ENCODE data around the gene AUH.

AUH gene

DNA sequence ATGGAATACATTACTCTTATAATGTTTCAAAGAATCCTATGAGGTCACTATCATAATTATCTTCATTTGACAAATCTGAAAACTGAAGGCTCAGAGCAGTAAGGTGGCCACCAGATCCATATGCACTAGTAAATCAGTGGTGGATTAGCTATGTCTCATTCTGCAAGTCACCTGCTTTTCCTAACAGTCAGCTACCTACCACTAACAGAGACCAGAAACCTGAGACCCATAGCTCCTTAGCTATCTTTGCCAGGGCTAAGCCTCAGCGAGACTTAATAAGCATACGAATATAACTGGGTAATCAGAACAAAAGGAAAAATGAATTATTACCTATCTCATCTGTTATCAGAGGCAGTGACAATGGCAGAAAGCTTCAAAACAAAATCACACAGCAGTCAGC is 118.7 kb downstream of the AUH start:
- no peak for DNase-seq

DNA sequence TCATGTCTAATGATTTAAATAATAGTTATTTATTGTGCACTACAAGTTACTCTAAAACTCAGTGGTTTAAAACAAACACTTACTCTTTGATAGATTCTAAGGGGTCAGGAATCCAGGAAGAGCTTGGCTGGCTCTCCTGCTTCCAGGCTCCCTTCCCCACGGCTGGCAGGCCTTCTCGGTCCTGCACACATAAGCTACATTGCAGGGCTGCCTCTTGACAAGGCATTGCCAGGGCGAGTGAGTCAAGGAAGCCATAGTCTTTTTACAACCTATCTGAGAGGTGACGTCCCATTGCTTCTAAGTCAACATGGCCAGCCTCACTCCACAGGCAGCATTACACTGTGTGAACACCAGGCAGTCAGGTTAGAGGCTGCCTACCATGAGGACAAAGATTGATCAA is 119.8 kb downstream of the AUH start:
- DNase-seq: no peak

DNA sequence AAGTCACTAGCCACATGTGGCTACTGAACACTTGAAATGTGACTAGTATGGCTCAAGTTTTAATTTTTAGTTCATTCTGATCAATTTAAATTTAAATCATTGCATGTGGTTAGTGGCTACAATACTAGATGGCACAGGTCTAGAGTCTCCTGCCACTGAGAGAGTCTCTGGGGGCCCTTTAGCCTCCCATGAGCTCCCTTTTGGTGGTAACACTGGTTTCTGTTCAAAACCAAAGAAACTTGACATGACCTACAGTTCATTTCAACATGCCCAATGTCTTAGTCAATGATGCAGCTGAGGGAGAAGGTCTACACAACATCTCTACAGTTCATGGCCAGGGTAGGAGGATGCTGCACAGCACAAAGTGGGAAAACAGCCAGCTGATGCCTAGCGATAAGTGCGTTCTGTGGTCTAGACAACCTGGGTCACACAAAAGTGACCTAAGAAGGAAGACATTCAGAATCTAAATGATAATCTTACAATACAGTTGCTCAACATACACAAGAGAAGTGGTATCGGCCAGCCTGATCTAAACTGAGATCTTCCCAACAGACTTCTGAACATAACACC is 121.0 kb downstream of the AUH start:
- no peak for DNase-seq

DNA sequence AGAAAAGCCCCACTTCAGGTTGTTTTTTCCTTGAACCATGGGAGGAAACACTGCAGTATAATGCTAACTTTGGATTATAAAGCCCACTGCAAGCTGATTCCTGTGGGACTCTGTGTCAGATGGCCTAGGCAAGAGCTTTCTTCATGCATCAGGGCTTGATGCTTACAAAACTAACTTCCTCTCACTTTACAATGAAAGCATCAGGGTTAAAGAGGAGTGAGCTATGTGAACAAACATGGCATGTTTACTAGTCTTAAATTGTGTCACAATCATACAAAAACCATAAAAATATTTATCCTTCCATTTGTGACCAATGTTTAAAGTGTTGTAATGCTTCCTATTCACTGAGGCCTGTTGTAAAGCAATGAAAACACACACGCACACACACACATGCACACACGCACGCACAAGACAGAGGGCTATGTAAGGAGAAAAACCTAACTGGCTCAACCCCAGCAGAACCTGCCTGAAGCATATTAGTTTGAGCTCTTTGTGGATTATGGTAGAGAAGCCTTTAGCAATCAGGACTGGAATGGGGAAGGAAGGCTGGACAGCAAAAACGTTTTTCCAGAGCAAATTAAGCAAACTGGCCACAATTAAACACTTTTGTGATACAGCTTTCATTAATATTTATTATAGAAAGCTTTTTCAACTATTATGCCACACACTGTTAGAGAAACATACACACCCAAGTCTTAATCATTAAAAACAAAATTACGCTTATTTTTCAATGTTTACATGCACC is 122.2 kb downstream of the AUH start:
- no peak for DNase-seq

DNA sequence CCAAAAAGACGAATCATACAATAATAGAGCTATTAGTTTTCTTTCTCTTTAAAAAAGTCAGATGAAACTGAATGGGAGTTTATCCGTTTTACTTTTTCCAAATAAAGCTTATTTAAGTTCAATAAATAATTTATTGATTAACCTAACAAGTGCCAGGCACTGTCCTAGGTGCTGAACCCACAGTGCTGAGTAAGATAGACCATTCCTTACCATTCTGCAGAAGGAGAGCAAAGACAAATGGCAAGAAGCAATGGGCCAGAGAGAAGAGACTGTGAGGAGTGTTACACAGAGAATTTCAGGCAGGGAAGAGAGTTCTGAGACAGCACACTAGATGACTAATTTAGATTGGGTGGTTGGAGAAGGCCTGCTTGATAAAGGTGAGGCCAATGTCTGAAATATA is 127.2 kb downstream of the AUH start:
- DNase-seq: no peak

DNA sequence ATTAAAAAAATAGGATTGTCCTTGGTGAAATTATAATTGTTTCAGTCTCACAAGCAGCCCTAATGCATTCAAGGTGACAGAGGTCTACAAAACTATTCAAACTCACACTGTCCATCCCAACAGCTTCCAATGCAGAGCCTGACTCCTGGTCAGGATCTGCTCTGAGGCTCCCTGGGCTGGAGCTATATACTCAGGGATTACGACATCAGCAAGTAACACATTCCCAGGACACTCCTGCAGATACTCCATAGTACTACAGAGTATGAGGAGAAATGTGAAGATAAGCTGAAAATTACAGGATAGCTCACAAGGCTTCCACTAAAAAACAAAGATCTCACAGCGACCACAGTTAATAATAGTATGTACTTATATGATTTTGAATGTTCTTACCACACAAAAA is 130.1 kb downstream of the AUH start:
- no peak for DNase-seq

DNA sequence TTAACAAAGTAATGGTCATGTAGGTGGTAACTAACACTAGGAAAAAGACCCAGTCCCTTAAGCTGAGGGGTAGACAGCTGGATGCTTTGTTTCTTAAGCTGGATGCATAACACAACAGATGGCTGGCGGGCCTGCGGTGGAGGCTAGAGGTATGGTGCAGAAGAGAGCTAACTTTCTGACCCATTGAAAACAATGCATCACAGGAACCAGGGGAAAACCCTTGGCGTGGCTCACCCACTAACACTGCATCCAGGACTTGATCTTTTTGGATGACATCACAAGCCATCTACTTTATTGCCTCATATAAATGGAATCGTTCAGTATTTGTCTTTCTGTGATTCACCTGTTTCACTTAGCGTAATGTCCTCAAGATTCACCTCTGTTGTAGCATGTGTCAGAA is 138.7 kb downstream of the AUH start:
- DNase-seq: no peak

DNA sequence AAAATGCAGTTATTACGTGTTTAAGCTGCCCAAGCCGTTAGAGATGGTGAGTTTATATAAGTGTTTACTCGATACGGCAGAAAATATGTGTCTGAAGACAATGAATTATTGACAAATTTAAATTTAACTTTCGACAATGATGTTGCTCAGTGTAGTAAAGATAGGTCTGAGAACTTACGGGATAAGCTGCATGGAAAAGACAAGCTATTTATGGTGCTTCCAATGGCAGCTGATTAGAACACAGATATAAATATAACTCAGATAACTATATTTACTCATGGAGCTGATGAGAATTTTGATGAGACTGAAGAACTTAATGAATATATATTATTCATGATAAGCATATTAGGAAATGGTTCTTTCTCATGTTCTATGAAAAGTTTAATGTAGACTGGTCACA is 139.3 kb downstream of the AUH start:
- DNase-seq: no peak

DNA sequence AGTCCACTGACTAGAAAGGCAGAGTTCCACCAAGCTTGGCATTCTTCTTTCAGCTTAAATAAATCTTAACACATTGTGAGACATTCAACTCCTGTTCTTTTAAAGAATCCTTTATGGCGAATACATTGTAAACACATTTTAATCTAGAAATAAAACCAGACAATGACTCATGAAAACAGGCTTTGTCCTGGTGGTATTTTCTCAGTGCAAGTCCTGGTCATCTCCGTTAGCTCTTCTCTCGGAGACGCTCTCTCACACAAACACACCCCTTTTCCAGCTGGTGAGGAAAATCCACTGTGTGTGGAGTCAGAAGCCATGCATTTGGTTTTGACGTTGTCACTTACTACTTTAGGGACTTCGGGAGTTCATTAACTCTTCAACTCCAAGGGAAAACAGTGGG is 140.4 kb downstream of the AUH start:
- DNase-seq: no peak

DNA sequence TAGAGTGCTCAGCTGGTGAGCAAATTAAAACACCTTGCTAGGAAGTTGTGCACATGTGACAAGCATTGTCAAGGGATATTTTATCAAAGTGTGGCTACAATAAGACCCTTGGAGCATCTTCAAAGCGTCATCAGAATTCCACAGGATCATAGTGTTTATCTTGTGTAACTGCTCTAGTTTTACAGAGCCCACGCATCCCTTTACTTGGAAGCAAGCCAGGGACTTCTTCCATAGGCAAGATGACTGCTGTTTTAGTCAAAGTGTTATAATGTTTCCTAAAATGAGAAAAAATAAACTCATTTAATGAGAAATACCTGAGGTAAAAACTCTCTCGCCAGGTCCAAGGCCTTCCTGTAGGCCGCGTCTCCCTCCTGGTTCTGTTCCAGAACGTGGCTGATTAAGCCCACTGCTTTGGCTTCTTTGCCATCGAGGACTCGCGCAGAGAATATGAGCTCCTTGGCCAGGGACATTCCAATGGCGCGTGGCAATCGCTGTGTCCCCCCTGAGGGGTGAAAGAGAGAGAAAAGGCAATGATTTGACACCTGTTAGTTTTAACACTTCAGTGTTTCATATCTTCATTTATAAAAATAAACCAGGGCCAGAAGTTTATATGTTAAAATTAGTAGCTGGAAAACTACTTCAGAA is 141.1 kb downstream of the AUH start:
- no peak for DNase-seq

DNA sequence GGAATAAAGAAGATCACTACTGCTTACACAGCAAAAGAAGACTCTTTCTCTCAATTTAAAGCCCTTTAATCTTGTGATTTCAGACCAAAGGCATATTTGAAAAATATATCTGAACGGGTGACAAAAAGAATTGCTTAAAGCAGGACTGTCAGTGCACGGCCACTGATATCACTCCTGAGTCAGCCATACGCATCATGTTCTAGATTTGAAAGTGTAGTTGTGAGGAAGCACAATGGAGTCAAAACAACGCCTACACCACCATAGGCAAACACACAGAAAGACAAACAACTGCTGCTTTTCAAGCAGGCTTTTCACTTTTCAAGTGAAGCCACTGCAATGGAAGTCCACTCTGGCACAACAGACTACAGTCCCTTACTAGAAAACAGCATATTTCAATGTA is 141.7 kb downstream of the AUH start:
- DNase-seq: no peak

DNA sequence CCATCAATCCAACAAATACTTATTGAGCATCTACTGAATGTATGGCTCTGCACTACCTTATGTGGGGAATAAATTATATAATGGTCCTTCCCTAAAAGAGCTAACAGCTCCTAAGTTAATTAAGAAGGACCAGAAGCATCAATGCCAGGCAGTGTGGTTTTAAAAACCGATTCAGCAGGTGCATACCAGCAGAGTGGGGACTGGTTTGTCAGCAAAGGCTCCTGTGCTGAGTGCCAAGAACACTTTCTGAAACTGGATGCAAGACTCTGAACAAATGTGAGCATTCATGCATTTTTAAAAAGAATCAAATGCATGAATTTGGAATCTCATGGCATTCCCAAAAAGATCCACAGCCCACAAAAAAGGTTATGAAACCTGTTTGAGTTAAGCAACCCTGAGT is 142.2 kb downstream of the AUH start:
- no peak for DNase-seq

DNA sequence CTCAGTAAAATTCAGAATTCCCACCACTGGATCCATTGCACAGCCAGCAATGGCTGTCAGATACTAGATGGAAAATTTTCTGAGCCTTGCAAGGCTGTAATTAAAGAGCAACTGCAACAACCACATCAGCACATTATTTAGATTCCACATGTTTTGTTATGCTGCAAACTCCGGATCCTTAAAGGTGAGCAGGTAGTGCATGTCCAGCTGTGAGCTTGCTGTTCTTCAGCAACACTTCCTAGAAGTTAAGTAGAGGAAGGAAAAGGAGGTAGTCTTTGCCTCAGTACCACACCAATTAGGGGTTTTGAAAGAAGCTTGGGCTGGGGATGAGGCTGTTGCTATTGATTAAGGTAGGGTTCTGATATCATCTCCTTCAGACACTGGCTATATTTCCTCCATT is 144.3 kb downstream of the AUH start:
- no peak for DNase-seq

DNA sequence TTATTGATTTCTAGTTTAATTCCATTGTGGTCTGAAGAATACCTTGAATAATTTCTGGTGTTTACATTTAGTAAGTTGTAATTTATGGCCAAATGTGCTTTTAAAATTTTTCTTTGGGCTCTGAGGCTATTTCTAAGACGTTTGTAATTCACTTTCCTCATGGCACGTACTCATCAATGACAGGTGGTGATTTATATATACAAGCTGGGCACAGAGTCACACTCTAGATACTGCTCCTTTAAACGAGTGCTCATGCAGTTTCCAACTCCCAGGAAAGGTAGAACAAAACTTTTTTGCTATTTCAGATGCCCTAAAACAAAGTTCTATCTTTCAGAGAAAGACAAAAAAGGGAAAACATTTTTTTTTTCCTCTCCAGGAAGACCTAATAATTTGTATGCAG is 146.9 kb downstream of the AUH start:
- no peak for DNase-seq

DNA sequence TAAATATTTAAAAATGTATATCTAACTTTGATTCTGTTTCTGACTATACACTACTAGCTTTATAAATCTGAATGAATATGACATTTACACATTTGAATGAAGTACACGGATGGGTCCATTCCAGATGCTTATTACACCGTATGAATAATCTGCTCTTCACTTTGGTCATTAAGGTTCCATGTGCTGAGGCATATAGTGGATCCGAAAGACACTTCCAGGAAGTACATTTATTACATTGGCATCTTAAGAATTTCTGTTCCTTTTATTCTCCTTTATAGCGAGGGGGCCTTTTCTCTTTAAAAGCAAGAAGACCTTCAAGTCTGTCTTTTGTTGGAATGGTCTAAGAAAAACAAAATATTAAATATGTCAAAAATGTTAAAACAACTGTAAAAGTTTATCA is 147.6 kb downstream of the AUH start:
- DNase-seq: no peak

DNA sequence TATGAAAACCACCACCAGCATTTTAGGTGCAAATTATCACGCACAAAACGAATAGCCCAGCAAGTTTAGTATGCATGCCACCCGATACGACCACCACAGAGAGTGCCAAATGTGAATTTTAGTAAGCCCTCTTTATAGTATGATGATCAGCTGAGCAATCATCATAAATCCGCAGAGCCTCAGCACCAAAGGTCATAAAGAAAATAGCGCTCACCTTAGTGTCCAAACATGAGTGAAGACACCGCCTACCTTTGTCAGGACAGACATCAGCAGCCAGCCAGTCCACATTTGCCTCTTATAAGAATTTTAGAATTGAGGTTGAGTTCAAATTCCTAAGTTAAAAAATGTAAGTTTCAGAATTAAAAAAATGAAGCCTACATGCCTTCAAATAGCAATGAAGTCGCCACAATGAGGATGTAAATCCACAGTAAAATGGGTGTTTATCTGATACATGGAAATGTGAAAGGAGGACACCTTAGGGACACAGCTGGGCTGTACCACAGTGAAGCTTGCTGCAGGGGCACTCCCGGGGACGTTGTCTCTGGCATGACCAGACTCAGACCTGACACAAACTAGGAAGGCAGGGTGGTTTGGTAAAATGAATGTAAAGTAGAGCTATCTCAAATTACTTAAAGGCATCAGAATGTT is 149.0 kb downstream of the AUH start:
- no peak for DNase-seq

DNA sequence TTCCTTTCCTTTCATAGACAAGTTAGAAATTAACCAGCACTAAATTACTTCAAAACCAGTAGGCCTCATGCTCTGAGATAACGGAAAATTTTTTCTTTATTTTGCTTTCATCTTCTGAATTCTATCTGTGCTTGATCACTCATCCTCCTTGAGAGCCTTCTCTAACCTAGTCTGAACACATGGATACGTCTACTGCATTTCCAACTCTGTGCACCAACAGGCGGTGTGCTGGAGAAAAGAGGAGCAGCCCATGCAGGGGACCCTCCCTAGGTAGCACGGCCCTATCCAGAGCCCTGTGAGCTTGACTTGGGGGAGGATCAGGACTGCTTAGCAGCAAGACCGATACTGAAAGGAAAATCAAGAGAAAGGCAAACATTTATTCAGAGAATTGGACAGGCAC is 149.8 kb downstream of the AUH start:
- DNase-seq: no peak

DNA sequence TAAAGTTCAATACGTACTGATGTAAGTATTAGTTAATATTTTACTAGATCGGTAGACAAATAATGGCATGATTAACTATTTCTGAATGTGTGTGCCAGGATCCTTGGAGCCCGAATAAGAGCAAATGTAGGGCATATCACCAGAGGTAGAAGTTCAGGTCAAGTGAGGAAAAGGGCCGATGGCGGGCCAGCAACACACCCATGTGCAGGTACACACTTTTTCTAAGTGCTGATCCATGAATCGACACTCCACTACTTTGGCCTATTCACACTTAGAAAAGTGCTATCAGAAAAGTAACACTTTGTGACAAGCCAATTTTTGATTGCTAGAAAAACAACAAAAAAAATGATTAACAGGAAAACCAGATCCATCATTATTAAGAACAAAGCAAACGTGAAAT is 150.3 kb downstream of the AUH start:
- DNase-seq: no peak

DNA sequence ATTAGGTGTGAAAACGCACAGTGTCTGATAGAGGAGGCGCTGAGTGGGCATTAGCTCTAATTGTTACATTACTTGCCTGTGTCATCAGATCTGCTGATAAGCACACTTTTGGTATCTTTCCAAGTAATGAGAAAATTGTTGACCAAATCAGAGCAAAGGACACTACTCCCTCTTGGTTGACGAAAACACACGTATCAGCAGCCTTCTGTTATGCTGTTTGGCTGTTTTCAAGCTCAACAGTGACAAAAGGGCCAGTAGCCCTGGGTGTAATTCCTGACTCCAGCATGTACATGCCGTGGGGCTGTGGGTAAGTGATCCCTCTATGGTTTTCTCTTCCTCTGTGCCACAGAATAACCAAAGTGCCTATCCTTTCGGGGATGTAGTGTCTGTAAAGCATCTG is 151.4 kb downstream of the AUH start:
- DNase-seq: no peak

DNA sequence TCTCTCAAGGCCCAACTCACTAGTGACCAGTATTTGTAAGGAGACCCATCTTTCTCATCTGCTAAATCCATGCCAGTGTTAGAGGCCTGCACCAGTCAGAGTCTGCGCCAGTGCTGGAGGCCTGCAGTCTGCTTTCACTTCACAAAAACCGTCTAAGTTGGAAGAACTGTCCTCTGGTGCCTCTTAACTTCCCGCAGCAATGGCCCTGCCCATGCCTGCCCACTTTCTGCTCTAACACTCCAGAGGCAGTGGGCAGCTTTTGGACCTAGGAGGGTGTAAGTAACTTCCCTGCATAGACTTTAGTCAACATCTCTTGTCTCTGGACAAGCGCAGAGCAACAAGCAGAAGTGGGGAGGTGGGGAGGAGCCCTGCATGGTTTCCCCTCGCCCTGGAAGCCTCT is 152.9 kb downstream of the AUH start:
- no peak for DNase-seq

DNA sequence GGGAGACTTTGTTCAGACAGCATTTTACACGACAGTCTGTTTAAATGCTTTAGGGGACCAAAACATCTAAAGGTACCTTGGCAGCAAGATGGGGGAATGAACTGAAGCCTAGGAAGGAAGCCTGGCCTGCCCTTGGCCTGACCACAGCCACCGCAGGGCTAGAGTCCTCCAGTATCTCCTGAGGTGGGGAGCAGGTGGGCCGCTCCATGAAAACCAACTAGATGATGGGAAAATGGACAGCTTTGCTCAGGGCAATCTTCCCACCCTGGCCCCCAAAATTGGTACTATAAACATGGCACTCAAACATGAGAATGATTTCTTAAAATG is 153.3 kb downstream of the AUH start:
- no peak for DNase-seq

DNA sequence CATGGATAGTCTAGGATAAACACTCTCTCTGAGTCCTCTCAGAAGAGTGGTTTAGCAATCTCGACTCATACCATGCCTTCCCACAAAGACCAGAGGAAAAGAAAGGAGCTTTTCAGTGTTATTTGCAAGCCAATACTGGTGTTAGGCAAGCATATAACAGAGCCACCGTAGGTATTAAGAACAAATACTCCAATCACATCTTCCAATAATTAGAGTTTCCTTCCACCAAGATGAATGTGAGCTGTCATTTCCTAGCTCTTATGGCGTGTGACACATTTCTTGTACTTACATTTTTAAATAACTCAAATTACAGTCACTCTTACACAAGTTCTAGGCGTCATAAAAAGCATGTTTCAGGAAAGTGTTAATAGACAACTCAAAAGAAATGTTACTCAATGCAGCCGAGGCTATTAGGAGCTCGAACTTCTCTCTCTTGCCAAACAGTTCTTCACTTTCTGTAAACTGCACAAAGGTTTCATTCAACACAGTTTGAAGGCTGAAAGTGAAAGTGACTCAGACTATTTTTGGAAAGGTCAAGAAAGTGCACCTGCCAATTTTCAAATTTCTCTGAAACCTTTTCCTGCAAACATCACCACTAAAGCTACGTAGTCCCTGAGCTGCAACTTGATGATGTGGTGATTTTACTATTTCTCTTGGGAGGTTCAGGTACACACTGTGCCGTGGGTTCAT is 153.8 kb downstream of the AUH start:
- no peak for DNase-seq

DNA sequence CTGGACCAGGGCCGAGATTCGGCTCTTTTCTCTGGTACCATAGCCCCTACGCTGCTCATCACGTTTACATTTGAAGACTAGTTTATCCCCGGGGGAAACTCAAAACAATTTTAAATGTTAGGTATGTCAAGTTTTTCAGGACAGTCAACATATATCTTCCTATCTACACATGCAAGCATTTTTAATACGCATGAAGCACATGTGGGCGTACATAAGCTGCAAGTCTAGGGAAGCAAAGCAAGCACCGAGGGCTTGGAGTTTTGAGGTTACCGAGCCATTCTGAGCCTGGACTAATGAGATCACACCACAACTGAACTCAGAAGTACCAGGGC is 154.4 kb downstream of the AUH start:
- DNase-seq: no peak

DNA sequence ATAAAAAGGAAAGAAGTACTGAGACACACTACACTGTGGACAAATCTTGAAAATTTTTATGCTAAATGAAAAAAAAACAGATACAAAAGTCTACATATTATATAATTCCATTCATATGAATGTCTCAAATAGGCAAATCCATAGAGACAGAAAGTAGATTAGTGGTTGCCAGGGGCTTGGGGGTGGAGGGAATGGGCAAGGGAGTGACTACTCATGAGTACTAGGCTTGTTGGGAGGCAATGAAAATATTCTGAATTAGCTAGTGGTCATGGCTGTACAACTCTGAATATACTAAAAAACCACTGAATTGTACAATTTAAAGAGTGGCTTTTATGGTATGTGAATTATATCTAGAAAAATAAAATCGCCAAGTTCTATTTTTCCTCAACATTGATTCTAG is 154.9 kb downstream of the AUH start:
- DNase-seq: no peak

All from stimulated activated CD4-positive, alpha-beta T cell treated with anti-CD3 and anti-CD28 coated beads, Interleukin-2, amount 100 ng/mL, for 48 hours (primary cell).